Measurements from ENCODE around the gene RXFP1. TPM values are rescaled to one million over a fixed set of nuclear protein-coding genes. Genes with fewer than 3 reads are reported as not detected.

Gene RXFP1
- total RNA-seq, 1 experiment from 2014 or later: not detected

- in situ Hi-C loops (cut with HindIII; ENCODE audit: low pct_unique_long_range_greater_than_20kb, low sequenced_read_pairs): no loop called here
These were observed 114.9 kb downstream of the RXFP1 start for GRCh38 chr4:158636619-158637018.

GRCh38 chr4:158644356-158644755 lies 122.7 kb downstream of the RXFP1 start:
- ATAC-seq (no peak), DNase-seq (ENCODE audit: low read depth, low spot score) (no peak)
- no peaks in the 10 kb centered on the region for H3K36me3 ChIP-seq (ENCODE audit: control insufficient read depth, insufficient read depth, low read length)
- no peak overlapping the region for H3K4me3 ChIP-seq (ENCODE audit: low read depth in 2 of 2, low read length in 2 of 2)
- intact Hi-C loops (cut with micrococcal nuclease; ENCODE audit: unreplicated experiment): no loop called here
- no peak overlapping the region for H3K27ac ChIP-seq (ENCODE audit: low read length)
- no peak for TF ChIP-seq TCF7L2 (IDR thresholded peaks at IDR 0.05; ENCODE audit: low read depth, low read length)
- TF ChIP-seq SIN3A (IDR thresholded peaks at IDR 0.05; ENCODE audit: borderline replicate concordance, insufficient read depth, low read depth, low read length): no peak
- no peak for TF ChIP-seq POLR2AphosphoS5 (IDR thresholded peaks at IDR 0.05; ENCODE audit: low read depth, low read length)
- no peak for TF ChIP-seq REST (IDR thresholded peaks at IDR 0.05; ENCODE audit: insufficient read depth in 1 of 2, low read depth in 2 of 2, low read length in 1 of 2)
- no peak for TF ChIP-seq CTCF (IDR thresholded peaks at IDR 0.05)
- H3K4me1 ChIP-seq (ENCODE audit: control insufficient read depth, insufficient read depth, low read length): no peaks in the 10 kb centered on the region
- in situ Hi-C loops (cut with HindIII; ENCODE audit: low pct_unique_long_range_greater_than_20kb, low sequenced_read_pairs): no loop called here
- ChIA-PET CTCF (no interaction called here), POLR2A (no interaction called here)
- no peaks in the 10 kb centered on the region; the same call in 1 of the 2 replicates for H3K27me3 ChIP-seq (ENCODE audit: control insufficient read depth, insufficient read depth, low read length)
- H3K9me3 ChIP-seq (ENCODE audit: control insufficient read depth, insufficient read depth, low read depth, low read length): no peaks in the 10 kb centered on the region
- BruUV-seq (replicated peaks): no TSS peak

More at GRCh38 chr4:158636619-158637018, 114.9 kb downstream of the RXFP1 start:
- intact Hi-C loops (cut with micrococcal nuclease; ENCODE audit: unreplicated experiment): no loop called here
- no peak for TF ChIP-seq TCF7L2 (IDR thresholded peaks at IDR 0.05; ENCODE audit: low read depth, low read length)
- TF ChIP-seq POLR2AphosphoS5 (IDR thresholded peaks at IDR 0.05; ENCODE audit: low read depth, low read length): no peak
- no peak for TF ChIP-seq CTCF (IDR thresholded peaks at IDR 0.05)
- no peak for TF ChIP-seq REST (IDR thresholded peaks at IDR 0.05; ENCODE audit: insufficient read depth in 1 of 2, low read depth in 2 of 2, low read length in 1 of 2)
- H3K27ac ChIP-seq (ENCODE audit: low read length): no peak overlapping the region
- no peak for DNase-seq (ENCODE audit: low read depth, low spot score)
- no peak overlapping the region for H3K4me3 ChIP-seq (ENCODE audit: low read depth in 2 of 2, low read length in 2 of 2)
- POLR2A ChIA-PET: no interaction called here
- H3K27me3 ChIP-seq (ENCODE audit: control insufficient read depth, insufficient read depth, low read length): no peaks in the 10 kb centered on the region
- no peak for ATAC-seq
- no peaks in the 10 kb centered on the region for H3K36me3 ChIP-seq (ENCODE audit: control insufficient read depth, insufficient read depth, low read length)
- no peaks in the 10 kb centered on the region for H3K9me3 ChIP-seq (ENCODE audit: control insufficient read depth, insufficient read depth, low read depth, low read length)
- no TSS peak for BruUV-seq (replicated peaks)
- CTCF ChIA-PET: no interaction called here
- H3K4me1 ChIP-seq (ENCODE audit: control insufficient read depth, insufficient read depth, low read length): no peaks in the 10 kb centered on the region
